Ishikawa (cell line): ENCODE data around the gene ZBTB44.

Experiments used
- CREB1 ChIP-seq: IDR thresholded peaks from 2 replicates; pipeline ENCODE4 v1.6.1; 2012; ENCODE audit warnings: low read depth
- EGR1 ChIP-seq: IDR thresholded peaks from 2 replicates; pipeline ENCODE4 v1.6.1; 2012
- EP300 ChIP-seq: IDR thresholded peaks from 2 replicates; pipeline ENCODE4 v1.6.1; 2012; ENCODE audit warnings: borderline replicate concordance
- RAD21 ChIP-seq: IDR thresholded peaks from 2 replicates; pipeline ENCODE4 v1.6.1; 2012; ENCODE audit warnings: low read depth
- REST ChIP-seq: IDR thresholded peaks from 2 replicates; pipeline ENCODE4 v1.6.1; 2012; ENCODE audit warnings: low read depth, mild to moderate bottlenecking
- TEAD4 ChIP-seq: IDR thresholded peaks from 2 replicates; pipeline ENCODE4 v1.6.1; 2012
- USF1 ChIP-seq: IDR thresholded peaks from 2 replicates; pipeline ENCODE4 v1.6.1; 2012
- ZBTB7A ChIP-seq: IDR thresholded peaks from 2 replicates; pipeline ENCODE4 v1.6.1; 2012; ENCODE audit warnings: low read depth

- TF ChIP-seq EGR1 = no peak
- no peak for TF ChIP-seq REST
- TF ChIP-seq ZBTB7A = no peak
- TF ChIP-seq CREB1 = no peak
- no peak for TF ChIP-seq EP300
- no peak for TF ChIP-seq RAD21
- no peak for TF ChIP-seq USF1
- TF ChIP-seq TEAD4 = no peak
Measured at GRCh38 chr11:130338667-130339066, 23.9 kb upstream of the ZBTB44 start.
